Coronary artery (tissue), 2 donors: ENCODE measurements around the gene SKIC3.

Experiments
- DNase-seq: peaks from one replicate; pipeline ENCODE4 v3.0.0-alpha.2; 2017; ENCODE audit warnings: low spot score
- H3K27ac ChIP-seq, 2 donors: fragments of 200-600 bp; sonication (generic); one replicate each; pipeline ENCODE4 v1.5.1; 2016 to 2019
- H3K4me3 ChIP-seq: fragments of 200-600 bp; sonication (generic); 2 replicates; pipeline ENCODE4 v1.5.1; 2016; ENCODE audit warnings: mild to moderate bottlenecking, moderate library complexity
- TF ChIP-seq, protein P1 (sequence below): fragments of 200-600 bp; sonication (generic); IDR thresholded peaks from one replicate; pipeline ENCODE4 v1.5.1; 2019; ENCODE audit warnings: antibody characterized with exemption

SKIC3 gene

GRCh38 chr5:95583992-95584391 lies 29.2 kb upstream of the SKIC3 start:
- TF ChIP-seq, protein P1, sequence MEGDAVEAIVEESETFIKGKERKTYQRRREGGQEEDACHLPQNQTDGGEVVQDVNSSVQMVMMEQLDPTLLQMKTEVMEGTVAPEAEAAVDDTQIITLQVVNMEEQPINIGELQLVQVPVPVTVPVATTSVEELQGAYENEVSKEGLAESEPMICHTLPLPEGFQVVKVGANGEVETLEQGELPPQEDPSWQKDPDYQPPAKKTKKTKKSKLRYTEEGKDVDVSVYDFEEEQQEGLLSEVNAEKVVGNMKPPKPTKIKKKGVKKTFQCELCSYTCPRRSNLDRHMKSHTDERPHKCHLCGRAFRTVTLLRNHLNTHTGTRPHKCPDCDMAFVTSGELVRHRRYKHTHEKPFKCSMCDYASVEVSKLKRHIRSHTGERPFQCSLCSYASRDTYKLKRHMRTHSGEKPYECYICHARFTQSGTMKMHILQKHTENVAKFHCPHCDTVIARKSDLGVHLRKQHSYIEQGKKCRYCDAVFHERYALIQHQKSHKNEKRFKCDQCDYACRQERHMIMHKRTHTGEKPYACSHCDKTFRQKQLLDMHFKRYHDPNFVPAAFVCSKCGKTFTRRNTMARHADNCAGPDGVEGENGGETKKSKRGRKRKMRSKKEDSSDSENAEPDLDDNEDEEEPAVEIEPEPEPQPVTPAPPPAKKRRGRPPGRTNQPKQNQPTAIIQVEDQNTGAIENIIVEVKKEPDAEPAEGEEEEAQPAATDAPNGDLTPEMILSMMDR, result no peak
- no peak for DNase-seq
- Histone ChIP-seq H3K4me3 (no peak overlapping the region), H3K27ac (no peak overlapping the region)

- no peak overlapping the region for H3K4me3 ChIP-seq
- no peak overlapping the region for H3K27ac ChIP-seq
- DNase-seq, result no peak
- TF ChIP-seq, protein P1, result no peak
Measured at GRCh38 chr5:95581576-95581975, 26.8 kb upstream of the SKIC3 start.

DNA sequence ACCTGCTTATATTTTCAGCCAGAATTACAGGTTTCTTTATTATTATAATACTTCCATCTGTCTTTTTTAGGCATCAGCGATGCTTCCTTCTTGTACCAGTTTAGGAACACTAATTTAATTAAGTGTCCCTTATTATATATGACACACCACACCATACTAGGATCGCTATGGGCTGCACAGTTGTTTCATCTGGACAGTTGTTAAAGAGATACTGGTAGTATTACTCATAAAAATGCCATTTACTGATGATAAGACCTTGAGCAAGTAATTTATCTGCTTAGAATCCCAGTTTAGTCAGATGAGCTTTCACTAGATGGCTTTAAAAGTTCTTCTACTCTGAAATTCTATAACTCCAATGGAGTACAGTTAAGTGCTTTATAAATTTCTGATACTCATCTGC lies 17.2 kb upstream of the SKIC3 start:
- DNase-seq, result no peak
- no peak overlapping the region for H3K4me3 ChIP-seq
- TF ChIP-seq, protein P1, result no peak
- no peak overlapping the region for H3K27ac ChIP-seq

DNA sequence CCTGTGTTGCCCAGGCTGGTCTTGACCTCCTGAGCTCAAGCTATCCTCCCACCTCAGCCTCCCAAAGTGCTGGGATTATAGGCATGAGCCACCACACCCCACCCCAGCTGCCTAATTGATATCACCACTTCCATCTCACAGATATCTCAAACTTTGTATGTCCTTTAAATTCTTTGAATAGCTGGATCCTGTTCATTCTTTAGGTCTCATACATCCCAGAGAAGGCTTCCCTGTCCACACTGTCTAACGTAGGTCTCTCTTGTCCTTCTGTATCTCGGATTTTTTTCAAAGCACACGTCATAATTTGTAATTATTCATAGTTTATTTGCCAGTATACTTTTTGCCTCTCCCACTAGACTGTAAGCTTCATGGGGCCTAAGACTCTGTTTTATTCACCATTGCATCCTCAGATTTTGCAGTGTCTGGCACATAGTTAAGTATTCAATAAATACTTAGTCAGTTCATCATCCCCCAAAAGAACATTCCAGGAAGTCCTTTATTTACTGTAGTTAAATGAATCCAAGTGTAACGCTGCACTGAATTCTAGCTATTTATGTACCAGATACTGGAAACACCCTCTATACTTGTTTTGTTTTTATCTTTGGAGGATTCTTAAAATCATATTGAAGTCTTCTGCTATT lies 10.6 kb upstream of the SKIC3 start:
- TF ChIP-seq, protein P1, result no peak
- no peak overlapping the region for H3K4me3 ChIP-seq
- no peak for DNase-seq
- no peak overlapping the region for H3K27ac ChIP-seq

- Histone ChIP-seq H3K4me3 (no peak overlapping the region), H3K27ac (no peak overlapping the region)
- TF ChIP-seq, protein P1, result no peak
- no peak for DNase-seq
Measured at GRCh38 chr5:95564450-95564849, 9.7 kb upstream of the SKIC3 start.

GRCh38 chr5:95563367-95563766 lies 8.6 kb upstream of the SKIC3 start:
- no peak overlapping the region for H3K4me3 ChIP-seq
- DNase-seq, result no peak
- TF ChIP-seq, protein P1, result no peak
- no peak overlapping the region for H3K27ac ChIP-seq

DNA sequence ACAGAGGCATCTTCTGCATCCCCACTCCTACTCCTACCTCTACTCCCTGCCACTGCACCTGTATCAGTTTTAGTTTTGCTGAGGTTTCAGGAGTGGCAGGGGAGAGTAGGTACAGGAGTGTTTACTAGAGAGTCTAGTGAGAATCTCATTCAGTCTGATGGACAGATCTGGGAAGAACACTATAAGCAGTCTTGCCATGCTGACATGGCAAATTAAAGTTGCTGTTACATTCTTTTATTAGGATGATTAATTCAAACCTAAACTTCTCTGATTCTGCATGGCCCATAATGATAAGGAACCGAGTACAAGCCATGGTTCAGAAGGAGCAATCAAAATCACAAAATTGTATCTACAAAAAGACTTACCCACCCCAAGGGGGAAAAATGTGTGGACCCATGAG lies 7.5 kb upstream of the SKIC3 start:
- DNase-seq, result no peak
- no peak overlapping the region for H3K27ac ChIP-seq
- TF ChIP-seq, protein P1, result no peak
- no peak overlapping the region for H3K4me3 ChIP-seq
